Brain microvascular endothelial cell (primary cell): ENCODE results near the gene HSD3B7.

Experiments
- DNase-seq: peaks from one replicate; pipeline ENCODE4 v3.0.0-alpha.2; 2020
- H3K27ac ChIP-seq: fragments of 250-450 bp; sonication (Bioruptor Pico); 2 replicates; pipeline ENCODE4 v1.5.1; 2020; ENCODE audit warnings: mild to moderate bottlenecking, moderate library complexity
- H3K27me3 ChIP-seq: fragments of 250-450 bp; sonication (Bioruptor Pico); replicated peaks from 2 replicates; pipeline ENCODE4 v1.5.1; 2020; ENCODE audit warnings: mild to moderate bottlenecking
- H3K36me3 ChIP-seq: fragments of 250-450 bp; sonication (Bioruptor Pico); replicated peaks from 2 replicates; pipeline ENCODE4 v1.5.1; 2020; ENCODE audit warnings: mild to moderate bottlenecking
- H3K4me3 ChIP-seq: 2 replicates; pipeline ENCODE4 v1.5.1; 2011; ENCODE audit warnings: low read depth, mild to moderate bottlenecking, control low read depth, low read length, moderate library complexity
- in situ Hi-C: cut with HindIII; loops from 2 replicates; pipeline ENCODE4 v1.10.0; 2017; ENCODE audit warnings: low sequenced_read_pairs, low pct_ligation_motif_present
- TF ChIP-seq, protein P1 (sequence below): IDR thresholded peaks from 2 replicates; pipeline ENCODE4 v1.5.1; 2011; ENCODE audit warnings: low read depth, mild to moderate bottlenecking, moderate library complexity, low read length, control low read depth, inconsistent platforms; ENCODE audit errors: missing control alignments

Gene HSD3B7

DNA sequence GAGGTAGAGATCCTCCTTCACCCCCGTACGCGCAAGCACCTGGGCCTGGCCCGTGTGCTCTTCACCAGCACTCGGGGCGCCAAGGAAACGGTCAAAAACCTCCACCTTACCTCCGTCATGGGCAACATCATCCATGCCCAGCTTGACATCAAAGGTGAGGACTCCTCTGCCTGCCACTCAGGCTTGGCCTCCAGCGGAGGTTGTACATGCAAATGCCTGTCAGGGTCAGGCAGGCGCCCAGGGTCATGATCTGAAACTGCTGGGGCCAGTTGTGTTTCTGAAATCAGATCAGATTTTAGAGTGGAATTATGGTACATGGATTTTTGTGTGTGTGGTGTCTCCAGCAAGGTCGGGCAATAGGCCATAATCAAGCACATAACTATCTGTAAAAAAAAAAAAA is 23.6 kb upstream of the HSD3B7 start:
- Histone ChIP-seq H3K36me3 (peaks cover 53% of the 10 kb centered on the region), H3K27ac (no peak overlapping the region), H3K4me3 (no peak overlapping the region), H3K27me3 (no peaks in the 10 kb centered on the region)
- no peak for DNase-seq
- in situ Hi-C loops = no loop called here
- TF ChIP-seq, protein P1, sequence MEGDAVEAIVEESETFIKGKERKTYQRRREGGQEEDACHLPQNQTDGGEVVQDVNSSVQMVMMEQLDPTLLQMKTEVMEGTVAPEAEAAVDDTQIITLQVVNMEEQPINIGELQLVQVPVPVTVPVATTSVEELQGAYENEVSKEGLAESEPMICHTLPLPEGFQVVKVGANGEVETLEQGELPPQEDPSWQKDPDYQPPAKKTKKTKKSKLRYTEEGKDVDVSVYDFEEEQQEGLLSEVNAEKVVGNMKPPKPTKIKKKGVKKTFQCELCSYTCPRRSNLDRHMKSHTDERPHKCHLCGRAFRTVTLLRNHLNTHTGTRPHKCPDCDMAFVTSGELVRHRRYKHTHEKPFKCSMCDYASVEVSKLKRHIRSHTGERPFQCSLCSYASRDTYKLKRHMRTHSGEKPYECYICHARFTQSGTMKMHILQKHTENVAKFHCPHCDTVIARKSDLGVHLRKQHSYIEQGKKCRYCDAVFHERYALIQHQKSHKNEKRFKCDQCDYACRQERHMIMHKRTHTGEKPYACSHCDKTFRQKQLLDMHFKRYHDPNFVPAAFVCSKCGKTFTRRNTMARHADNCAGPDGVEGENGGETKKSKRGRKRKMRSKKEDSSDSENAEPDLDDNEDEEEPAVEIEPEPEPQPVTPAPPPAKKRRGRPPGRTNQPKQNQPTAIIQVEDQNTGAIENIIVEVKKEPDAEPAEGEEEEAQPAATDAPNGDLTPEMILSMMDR = no peak

GRCh38 chr16:30963925-30964511 is 21.0 kb upstream of the HSD3B7 start:
- peaks cover 63% of the 10 kb centered on the region for H3K36me3 ChIP-seq
- H3K4me3 ChIP-seq = no peak overlapping the region
- no peaks in the 10 kb centered on the region for H3K27me3 ChIP-seq
- no peak for DNase-seq
- TF ChIP-seq, protein P1 = no peak
- in situ Hi-C loops = no loop called here
- H3K27ac ChIP-seq = no peak overlapping the region

DNA sequence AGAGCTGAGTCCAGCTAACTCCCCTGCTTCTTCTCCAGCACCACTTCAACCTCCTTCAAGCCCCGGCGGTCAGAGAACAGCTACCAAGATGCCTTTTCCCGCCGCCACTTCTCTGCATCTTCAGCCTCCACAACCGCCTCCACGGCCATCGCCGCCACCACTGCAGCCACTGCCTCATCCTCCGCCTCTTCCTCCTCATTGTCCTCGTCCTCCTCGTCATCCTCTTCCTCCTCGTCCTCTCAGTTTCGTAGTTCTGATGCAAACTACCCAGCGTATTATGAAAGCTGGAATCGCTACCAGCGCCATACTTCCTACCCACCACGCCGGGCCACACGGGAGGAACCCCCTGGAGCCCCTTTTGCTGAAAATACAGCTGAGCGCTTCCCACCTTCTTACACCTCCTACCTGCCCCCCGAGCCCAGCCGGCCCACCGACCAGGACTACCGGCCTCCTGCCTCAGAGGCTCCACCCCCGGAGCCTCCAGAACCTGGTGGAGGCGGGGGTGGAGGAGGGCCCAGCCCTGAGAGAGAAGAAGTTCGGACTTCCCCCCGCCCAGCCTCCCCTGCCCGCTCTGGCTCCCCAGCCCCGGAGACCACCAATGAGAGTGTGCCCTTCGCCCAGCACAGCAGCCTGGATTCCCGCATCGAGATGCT is 20.3 kb upstream of the HSD3B7 start:
- H3K27me3 ChIP-seq = no peaks in the 10 kb centered on the region
- DNase-seq = no peak
- H3K36me3 ChIP-seq = peaks cover 65% of the 10 kb centered on the region
- TF ChIP-seq, protein P1 = no peak
- H3K27ac ChIP-seq = no peak overlapping the region
- H3K4me3 ChIP-seq = no peak overlapping the region
- in situ Hi-C loops = no loop called here

- in situ Hi-C loops = no loop called here
- DNase-seq = no peak
- TF ChIP-seq, protein P1 = no peak
- Histone ChIP-seq H3K27me3 (no peaks in the 10 kb centered on the region), H3K4me3 (no peak overlapping the region), H3K36me3 (peaks cover 64% of the 10 kb centered on the region), H3K27ac (no peak overlapping the region)
Measured at GRCh38 chr16:30965436-30965835, 19.6 kb upstream of the HSD3B7 start.

GRCh38 chr16:30966033-30966619 is 18.9 kb upstream of the HSD3B7 start:
- Histone ChIP-seq H3K36me3 (peaks cover 67% of the 10 kb centered on the region), H3K4me3 (no peak overlapping the region), H3K27ac (no peak overlapping the region), H3K27me3 (no peaks in the 10 kb centered on the region)
- TF ChIP-seq, protein P1 = no peak
- in situ Hi-C loops = no loop called here
- DNase-seq = no peak
